ENCODE measurements around the gene USF3. TPM values are rescaled to one million over a fixed set of nuclear protein-coding genes. Genes with fewer than 3 reads are reported as not detected.
A peak's percentile ranks its signal among the peaks of the same experiment; 100 is the strongest.

The USF3 gene
- polyA plus RNA-seq, 3 donors = 1.6 to 4.5 (median 3.3) TPM

DNA sequence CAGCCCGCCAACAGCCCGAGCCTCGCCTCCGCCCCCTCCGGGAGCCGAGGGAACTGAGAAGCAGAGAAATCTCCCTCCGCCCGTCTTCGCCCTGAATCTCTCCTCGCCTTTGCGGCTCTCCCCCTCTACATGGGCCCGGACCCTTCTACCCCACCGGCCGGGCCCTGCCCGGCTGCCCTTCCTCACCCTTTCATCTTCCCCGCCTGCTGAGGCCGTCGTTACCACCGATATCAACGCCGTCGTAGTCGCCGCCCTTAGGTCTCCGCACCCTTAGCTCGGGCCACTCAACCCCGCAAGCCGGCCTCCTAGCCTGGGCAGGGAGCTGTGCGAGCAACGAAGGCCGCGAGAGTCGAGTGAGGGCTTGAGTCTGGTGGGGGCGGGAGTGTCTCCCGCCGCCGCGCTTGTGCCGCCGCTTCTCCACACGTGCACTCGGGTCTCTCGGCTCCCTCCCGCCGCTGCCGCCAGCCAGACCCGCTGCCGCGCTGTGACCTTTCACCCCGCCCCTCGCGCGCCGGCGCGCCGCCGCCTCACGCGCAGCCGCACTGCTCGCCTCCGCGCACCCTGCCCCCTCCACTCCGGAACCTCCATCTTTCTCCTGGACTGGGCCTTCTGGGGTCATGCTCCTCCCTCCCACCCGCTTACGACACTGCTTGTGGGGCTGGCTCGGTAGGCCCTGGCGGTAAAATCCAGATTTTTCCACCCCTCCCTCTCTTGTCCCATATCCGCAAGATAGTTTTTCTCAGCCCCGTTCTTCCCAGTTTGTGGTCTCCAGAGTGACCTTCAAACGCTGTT is 49.5 kb upstream of the USF3 start, which contains the start of gene NAA50:
TSS of gene NAA50 (minus strand) at position 494 of the 792 bp plus-strand sequence. CDS start at position 194, 300 bp downstream.
- Histone ChIP-seq H3K4me3 (replicated peaks in 1 of 3; ENCODE audit: low read depth in 2 of 3, low read length in 3 of 3) (peak within 1 kb of the TSS; percentile 68 to 99 (median 73)), H3K27me3 (ENCODE audit: control insufficient read depth in 2 of 2, insufficient read depth in 2 of 2, low read length in 2 of 2) (no peaks in the 10 kb centered on the region), H3K4me2 (replicated peaks; ENCODE audit: extremely low read depth, low read length, poor library complexity, severe bottlenecking) (peak within 1 kb of the TSS; percentile 98), H3K4me1 (ENCODE audit: control insufficient read depth in 1 of 2, insufficient read depth in 2 of 2, low read length in 2 of 2) (peaks cover 43 to 67% of the 10 kb centered on the region in 2 donors), H3K9ac (ENCODE audit: insufficient read depth, low read length, poor library complexity, severe bottlenecking) (peak within 1 kb of the TSS; percentile 98), H2AFZ (ENCODE audit: insufficient read depth, low read depth, low read length, poor library complexity, severe bottlenecking) (peak within 1 kb of the TSS; percentile 83), H3K9me3 (replicated peaks in 1 of 2; ENCODE audit: control insufficient read depth in 1 of 2, insufficient read depth in 1 of 2, low read length in 2 of 2) (no peaks in the 10 kb centered on the region), H3K36me3 (replicated peaks in 1 of 2; ENCODE audit: control insufficient read depth in 1 of 2, insufficient read depth in 2 of 2, low read length in 2 of 2) (no peaks in the 10 kb centered on the region), H3K79me2 (ENCODE audit: insufficient read depth, low read length) (peaks cover 94% of the 10 kb centered on the region), H4K20me1 (ENCODE audit: insufficient read depth, low read length) (peaks cover 65% of the 10 kb centered on the region), H3K27ac (ENCODE audit: low read depth in 1 of 2, low read length in 2 of 2) (peak within 1 kb of the TSS; percentile 94 to 98)
- DNase-seq = peak; percentile 87 to 94 (median 92)
- peaks cover 3 to 8% of the 10 kb centered on the region in 2 donors for H3K36me3 Mint-ChIP-seq
- peak within 1 kb of the TSS; percentile 99 to 100 (median 100) for H3K27ac Mint-ChIP-seq
- peak within 1 kb of the TSS; percentile 96 to 100 for H3K4me3 Mint-ChIP-seq
- TF ChIP-seq, protein P1, sequence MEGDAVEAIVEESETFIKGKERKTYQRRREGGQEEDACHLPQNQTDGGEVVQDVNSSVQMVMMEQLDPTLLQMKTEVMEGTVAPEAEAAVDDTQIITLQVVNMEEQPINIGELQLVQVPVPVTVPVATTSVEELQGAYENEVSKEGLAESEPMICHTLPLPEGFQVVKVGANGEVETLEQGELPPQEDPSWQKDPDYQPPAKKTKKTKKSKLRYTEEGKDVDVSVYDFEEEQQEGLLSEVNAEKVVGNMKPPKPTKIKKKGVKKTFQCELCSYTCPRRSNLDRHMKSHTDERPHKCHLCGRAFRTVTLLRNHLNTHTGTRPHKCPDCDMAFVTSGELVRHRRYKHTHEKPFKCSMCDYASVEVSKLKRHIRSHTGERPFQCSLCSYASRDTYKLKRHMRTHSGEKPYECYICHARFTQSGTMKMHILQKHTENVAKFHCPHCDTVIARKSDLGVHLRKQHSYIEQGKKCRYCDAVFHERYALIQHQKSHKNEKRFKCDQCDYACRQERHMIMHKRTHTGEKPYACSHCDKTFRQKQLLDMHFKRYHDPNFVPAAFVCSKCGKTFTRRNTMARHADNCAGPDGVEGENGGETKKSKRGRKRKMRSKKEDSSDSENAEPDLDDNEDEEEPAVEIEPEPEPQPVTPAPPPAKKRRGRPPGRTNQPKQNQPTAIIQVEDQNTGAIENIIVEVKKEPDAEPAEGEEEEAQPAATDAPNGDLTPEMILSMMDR (IDR thresholded peaks at IDR 0.05) = no peak
- peaks cover 0 to 3% (median 0%) of the 10 kb centered on the region in 3 donors for H3K27me3 Mint-ChIP-seq (ENCODE audit: low read depth in 3 of 3)
- peaks cover 67% of the 10 kb centered on the region for H3K4me1 Mint-ChIP-seq
- H3K9me3 Mint-ChIP-seq = no peaks in the 10 kb centered on the region
- intact Hi-C loops (cut with micrococcal nuclease) = loop anchor here (5.0 kb wide), 2 partner anchors 36 to 86 kb away; no protein-coding TSS in a partner anchor
- WGBS (ENCODE audit: insufficient coverage) = under 1% methylated on average over 68 of the region's 72 CpGs

DNA sequence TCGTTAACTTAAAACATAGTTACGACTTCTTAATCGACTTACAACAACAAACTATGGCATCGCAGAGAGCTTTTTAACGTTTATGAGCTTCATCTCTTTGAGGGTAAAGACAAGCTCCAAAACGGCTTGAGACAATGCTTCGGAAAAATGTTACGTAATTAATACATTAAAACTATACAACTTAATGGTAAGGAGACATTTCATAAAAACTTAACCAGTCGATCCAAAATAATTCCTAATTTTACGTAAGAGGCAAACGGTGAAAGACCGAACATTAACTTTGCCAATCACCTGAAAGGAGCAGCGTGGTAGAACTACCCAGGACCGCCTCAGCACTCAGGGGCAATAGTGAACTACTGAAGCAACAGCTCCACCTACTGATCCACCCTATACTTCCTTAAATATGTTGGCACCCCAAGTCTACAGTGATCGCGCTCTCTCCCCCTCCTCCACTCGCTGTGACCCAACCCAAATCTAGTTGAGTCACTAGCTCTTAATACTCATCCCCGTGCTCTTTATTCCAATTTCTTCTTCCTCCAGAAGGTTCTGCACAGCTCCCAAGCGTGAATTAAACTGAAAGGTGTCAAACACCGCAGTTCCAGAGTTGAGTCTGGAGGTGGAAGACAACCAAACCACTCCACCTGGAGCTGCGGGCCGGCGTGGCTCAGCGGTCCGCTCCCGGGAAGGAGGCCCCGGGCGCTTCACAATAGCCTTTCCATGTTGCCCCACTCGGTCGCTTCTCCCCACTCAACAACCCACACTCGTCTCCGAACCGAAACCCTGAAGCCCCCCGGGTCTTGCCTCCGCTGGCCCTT is 48.7 kb upstream of the USF3 start:
- intact Hi-C loops (cut with micrococcal nuclease) = loop anchor here (5.0 kb wide), 2 partner anchors 37 to 87 kb away; no protein-coding TSS in a partner anchor
- Histone ChIP-seq H3K36me3 (replicated peaks in 1 of 2; ENCODE audit: control insufficient read depth in 1 of 2, insufficient read depth in 2 of 2, low read length in 2 of 2) (no peaks in the 10 kb centered on the region), H3K4me1 (ENCODE audit: control insufficient read depth in 1 of 2, insufficient read depth in 2 of 2, low read length in 2 of 2) (peaks cover 36 to 60% of the 10 kb centered on the region in 2 donors), H3K27ac (ENCODE audit: low read depth in 1 of 2, low read length in 2 of 2) (peak overlapping the region; percentile 94 to 98), H3K4me3 (replicated peaks in 1 of 3; ENCODE audit: low read depth in 2 of 3, low read length in 3 of 3) (peak overlapping the region; percentile 68 to 99 (median 73)), H2AFZ (ENCODE audit: insufficient read depth, low read depth, low read length, poor library complexity, severe bottlenecking) (peak overlapping the region; percentile 83), H3K79me2 (ENCODE audit: insufficient read depth, low read length) (peaks cover 94% of the 10 kb centered on the region), H3K4me2 (replicated peaks; ENCODE audit: extremely low read depth, low read length, poor library complexity, severe bottlenecking) (peak overlapping the region; percentile 98), H3K9me3 (replicated peaks in 1 of 2; ENCODE audit: control insufficient read depth in 1 of 2, insufficient read depth in 1 of 2, low read length in 2 of 2) (no peaks in the 10 kb centered on the region), H4K20me1 (ENCODE audit: insufficient read depth, low read length) (peaks cover 69% of the 10 kb centered on the region), H3K27me3 (ENCODE audit: control insufficient read depth in 2 of 2, insufficient read depth in 2 of 2, low read length in 2 of 2) (no peaks in the 10 kb centered on the region), H3K9ac (ENCODE audit: insufficient read depth, low read length, poor library complexity, severe bottlenecking) (peak overlapping the region; percentile 98)
- H3K27me3 Mint-ChIP-seq (ENCODE audit: low read depth in 3 of 3) = peaks cover 0 to 3% (median 0%) of the 10 kb centered on the region in 3 donors
- peaks cover 3 to 10% of the 10 kb centered on the region in 2 donors for H3K36me3 Mint-ChIP-seq
- peak overlapping the region; percentile 99 to 100 (median 100) for H3K27ac Mint-ChIP-seq
- H3K4me3 Mint-ChIP-seq = peak overlapping the region; percentile 96 to 100
- DNase-seq = peak; percentile 95 to 98 (median 96)
- TF ChIP-seq, protein P1 (IDR thresholded peaks at IDR 0.05) = peak; percentile 66
- no peaks in the 10 kb centered on the region for H3K9me3 Mint-ChIP-seq
- WGBS (ENCODE audit: insufficient coverage) = under 1% methylated on average over 25 of the region's 35 CpGs
- H3K4me1 Mint-ChIP-seq = peaks cover 65% of the 10 kb centered on the region
